RWPE2 (cell line): ENCODE results near the gene AKR1D1.

Experiments
- ATAC-seq: fragments of 200-7000 bp; cut with Tn5 transposase; 3 replicates; pipeline ENCODE4 v1.9.1; 2021; ENCODE audit warnings: low read depth
- DNase-seq: peaks from one replicate; pipeline ENCODE4 v3.0.0-alpha.2; 2020; ENCODE audit warnings: low spot score
- H3K27ac ChIP-seq: fragments of 450-650 bp; 2 replicates; pipeline ENCODE4 v1.5.1; 2017; ENCODE audit warnings: mild to moderate bottlenecking; ENCODE audit not compliant: poor library complexity, severe bottlenecking
- H3K27me3 ChIP-seq: fragments of 250-450 bp; sonication (Bioruptor Pico); 2 replicates; pipeline ENCODE4 v1.5.1; 2021; ENCODE audit warnings: mild to moderate bottlenecking, moderate library complexity; ENCODE audit not compliant: insufficient read depth, poor library complexity, severe bottlenecking
- H3K36me3 ChIP-seq: fragments of 250-450 bp; sonication (Bioruptor Pico); 2 replicates; pipeline ENCODE4 v1.5.1; 2020; ENCODE audit warnings: low read depth, mild to moderate bottlenecking, moderate library complexity
- H3K4me1 ChIP-seq: fragments of 250-450 bp; sonication (Bioruptor Pico); 2 replicates; pipeline ENCODE4 v1.5.1; 2021; ENCODE audit warnings: mild to moderate bottlenecking, moderate library complexity; ENCODE audit not compliant: insufficient read depth, poor library complexity, severe bottlenecking
- H3K4me3 ChIP-seq: fragments of 250-450 bp; sonication (Bioruptor Pico); 2 replicates; pipeline ENCODE4 v1.5.1; 2021; ENCODE audit warnings: mild to moderate bottlenecking, moderate library complexity; ENCODE audit not compliant: severe bottlenecking
- H3K9me3 ChIP-seq: fragments of 250-450 bp; sonication (Bioruptor Pico); 2 replicates; pipeline ENCODE4 v1.5.1; 2021; ENCODE audit warnings: mild to moderate bottlenecking, moderate library complexity; ENCODE audit not compliant: severe bottlenecking
- CTCF ChIP-seq: fragments of 450-650 bp; IDR thresholded peaks from one replicate; pipeline ENCODE4 v1.5.1; 2017; ENCODE audit warnings: mild to moderate bottlenecking, moderate library complexity; ENCODE audit not compliant: poor library complexity, severe bottlenecking

Gene AKR1D1

GRCh38 chr7:138097064-138097741, 20.9 kb downstream of the AKR1D1 start:
- DNase-seq: no peak
- no peaks in the 10 kb centered on the region for H3K9me3 ChIP-seq
- no peak overlapping the region for H3K4me3 ChIP-seq
- ATAC-seq: 0 out of 3 replicates have a peak, but pooled peaks have one; percentile 33
- H3K27ac ChIP-seq: no peak overlapping the region
- no peaks in the 10 kb centered on the region for H3K36me3 ChIP-seq
- H3K4me1 ChIP-seq: no peaks in the 10 kb centered on the region
- peak; percentile 45 for TF ChIP-seq CTCF
- no peaks in the 10 kb centered on the region for H3K27me3 ChIP-seq

GRCh38 chr7:138099813-138100212, 23.6 kb downstream of the AKR1D1 start:
- no peaks in the 10 kb centered on the region for H3K27me3 ChIP-seq

GRCh38 chr7:138105221-138105620, 29.0 kb downstream of the AKR1D1 start:
- no peak overlapping the region for H3K4me3 ChIP-seq
- H3K27ac ChIP-seq: no peak overlapping the region
- DNase-seq (no peak), ATAC-seq (no peak)
- H3K27me3 ChIP-seq: no peaks in the 10 kb centered on the region
- no peaks in the 10 kb centered on the region for H3K9me3 ChIP-seq
- TF ChIP-seq CTCF: no peak
- H3K4me1 ChIP-seq: no peaks in the 10 kb centered on the region
- H3K36me3 ChIP-seq: no peaks in the 10 kb centered on the region

More at GRCh38 chr7:138099813-138100212, 23.6 kb downstream of the AKR1D1 start:
- no peak for TF ChIP-seq CTCF
- ATAC-seq (no peak), DNase-seq (no peak)
- Histone ChIP-seq H3K36me3 (no peaks in the 10 kb centered on the region), H3K4me1 (no peaks in the 10 kb centered on the region), H3K9me3 (no peaks in the 10 kb centered on the region), H3K4me3 (no peak overlapping the region), H3K27ac (no peak overlapping the region)

- DNase-seq: no peak
- Histone ChIP-seq H3K27ac (no peak overlapping the region), H3K4me3 (no peak overlapping the region), H3K4me1 (no peaks in the 10 kb centered on the region), H3K36me3 (no peaks in the 10 kb centered on the region), H3K27me3 (no peaks in the 10 kb centered on the region), H3K9me3 (no peaks in the 10 kb centered on the region)
- TF ChIP-seq CTCF: no peak
- ATAC-seq: no peak
Measured at GRCh38 chr7:138115047-138115446, 38.8 kb downstream of the AKR1D1 start.

- ATAC-seq (peak; percentile 75; the same call in 2 of the 3 replicates), DNase-seq (no peak)
- no peaks in the 10 kb centered on the region for H3K36me3 ChIP-seq
- no peaks in the 10 kb centered on the region for H3K4me1 ChIP-seq
- no peaks in the 10 kb centered on the region for H3K9me3 ChIP-seq
- no peak overlapping the region for H3K27ac ChIP-seq
- TF ChIP-seq CTCF: no peak
- H3K27me3 ChIP-seq: no peaks in the 10 kb centered on the region
- no peak overlapping the region for H3K4me3 ChIP-seq
Measured at GRCh38 chr7:138116141-138116540, 39.9 kb downstream of the AKR1D1 start.
